GM12891 (cell line): ENCODE data around the gene ZBTB45.
A peak's percentile ranks its signal among the peaks of the same experiment; 100 is the strongest.

ENCODE experiments used
- DNase-seq: peaks from one replicate; pipeline ENCODE4 v3.0.0; 2011; ENCODE audit warnings: low spot score; ENCODE audit not compliant: insufficient read length
- FAIRE-seq: peaks from 2 replicates; lab custom pipeline; 2011; peaks lifted over from hg19 to GRCh38; lab: Jason Lieb, UNC
- PAX5 ChIP-seq: IDR thresholded peaks from 2 replicates; pipeline ENCODE4 v1.6.1; 2011; ENCODE audit warnings: low read length, moderate library complexity, mild to moderate bottlenecking; ENCODE audit not compliant: insufficient read depth, severe bottlenecking
- POLR2A ChIP-seq: IDR thresholded peaks from 2 replicates; pipeline ENCODE4 v1.6.1; 2011; ENCODE audit warnings: low read depth, low read length, control low read depth
- POLR2AphosphoS5 ChIP-seq: IDR thresholded peaks from 2 replicates; pipeline ENCODE4 v1.6.1; 2011; ENCODE audit warnings: low read depth, low read length, control low read depth
- POU2F2 ChIP-seq: IDR thresholded peaks from 2 replicates; pipeline ENCODE4 v1.6.1; 2011; ENCODE audit warnings: low read depth, mild to moderate bottlenecking, control low read depth, low read length, moderate library complexity
- SPI1 ChIP-seq: IDR thresholded peaks from 2 replicates; pipeline ENCODE4 v1.6.1; 2011; ENCODE audit warnings: low read depth, low read length, control low read depth
- TAF1 ChIP-seq: IDR thresholded peaks from 2 replicates; pipeline ENCODE4 v1.6.1; 2011; ENCODE audit warnings: low read depth, low read length, control low read depth

ZBTB45 gene

DNA sequence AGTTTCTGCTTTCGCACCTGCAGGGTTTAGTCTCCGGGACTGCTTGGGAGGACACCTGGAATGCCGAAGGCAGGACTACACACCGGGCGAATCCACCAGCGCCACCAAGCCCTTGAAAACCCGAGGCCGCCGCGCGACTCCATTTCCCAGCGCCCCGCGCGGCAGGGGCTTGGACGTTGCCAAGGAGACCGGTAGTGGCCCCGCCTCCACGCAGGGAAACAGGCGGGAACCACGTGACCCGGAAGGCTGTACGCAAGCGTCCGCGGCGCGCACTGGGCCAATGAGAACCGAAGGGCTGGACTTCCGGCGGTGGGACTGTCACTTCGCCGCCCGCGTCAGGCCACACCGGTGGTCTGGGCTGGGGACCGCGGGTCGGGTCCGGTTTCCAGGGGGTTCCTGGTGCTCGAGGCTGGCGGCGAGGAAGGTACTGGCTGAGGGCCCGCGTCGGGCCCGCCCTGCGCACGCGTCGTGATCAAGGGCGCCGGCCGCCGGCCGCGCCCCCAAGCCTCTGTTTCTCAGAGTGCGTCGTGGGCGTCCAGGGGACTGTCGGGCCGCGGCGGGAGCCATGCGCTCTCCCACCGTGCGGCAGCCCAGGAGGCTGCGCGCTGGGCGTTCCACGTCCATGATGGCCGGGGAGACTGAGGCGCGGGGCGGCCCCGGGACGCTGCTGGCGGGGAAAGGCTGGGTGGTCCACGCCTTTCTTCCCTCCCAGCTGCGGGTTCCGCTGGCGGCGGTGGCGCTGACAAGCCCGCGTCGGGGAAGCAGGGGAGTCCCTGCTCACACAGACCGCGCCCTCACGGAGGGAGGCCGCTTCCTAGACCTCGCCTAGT lies 52.6 kb downstream of the ZBTB45 start, which contains the start of gene ZNF324:
Gene ZNF324 (plus strand): TSS at position 321 of the 830 bp plus-strand sequence. CDS start 2,106 bp downstream, outside the sequence.
- DNase-seq, result peak; percentile 99
- FAIRE-seq, result peak; percentile 99
- no peak for TF ChIP-seq POU2F2
- TF ChIP-seq POLR2AphosphoS5, result peak; percentile 77
- peak; percentile 75 for TF ChIP-seq TAF1
- TF ChIP-seq POLR2A, result peak; percentile 68; the same call in 1 of the 2 replicates

DNA sequence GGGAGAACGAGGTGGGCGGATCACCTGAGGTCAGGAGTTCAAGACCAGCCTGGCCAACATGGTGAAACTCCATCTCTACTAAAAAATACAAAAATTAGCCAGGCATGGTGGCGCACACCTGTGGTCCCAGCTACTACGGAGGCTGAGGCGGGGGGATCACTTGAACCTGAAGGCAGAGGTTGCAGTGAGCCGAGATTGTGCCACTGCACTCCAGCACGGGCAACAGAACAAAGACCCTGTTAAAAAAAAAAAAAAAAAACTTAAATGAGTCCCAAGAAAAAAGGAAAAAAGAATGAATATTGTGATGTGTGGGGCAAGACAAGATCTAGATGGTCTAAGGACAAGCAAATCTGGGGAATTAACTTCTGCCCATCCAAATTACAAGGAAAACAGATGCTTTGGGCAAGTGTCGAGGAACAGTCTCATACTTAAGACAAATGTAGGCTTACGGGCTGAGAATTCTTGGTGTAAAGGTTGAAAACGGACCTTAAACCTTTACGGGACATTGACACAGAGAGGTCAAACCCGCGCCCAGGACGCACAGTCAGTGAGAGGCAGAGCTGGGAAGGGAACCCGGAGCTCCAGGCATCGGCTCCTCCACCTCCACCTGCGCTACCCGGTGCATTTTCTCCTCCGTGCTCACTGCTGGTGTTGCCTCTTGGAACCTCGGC lies 53.4 kb downstream of the ZBTB45 start:
- DNase-seq (no peak), FAIRE-seq (no peak)
- TF ChIP-seq POU2F2 (no peak), POLR2AphosphoS5 (no peak), POLR2A (no peak), TAF1 (no peak), PAX5 (no peak), SPI1 (no peak)
